WI38 (cell line): Measurements from ENCODE around the gene STH.

ENCODE experiments used
- H3K4me3 ChIP-seq: 2 replicates; pipeline ENCODE4 v1.5.1; 2011; ENCODE audit warnings: low read depth, mild to moderate bottlenecking, control low read depth, low read length
- TF ChIP-seq, protein P1 (sequence below): IDR thresholded peaks from 2 replicates; pipeline ENCODE4 v1.5.1; 2012; ENCODE audit warnings: low read depth, mild to moderate bottlenecking, control low read depth, low read length

The STH gene

GRCh38 chr17:46047398-46047797 lies 48.3 kb downstream of the STH start:
- TF ChIP-seq, protein P1, sequence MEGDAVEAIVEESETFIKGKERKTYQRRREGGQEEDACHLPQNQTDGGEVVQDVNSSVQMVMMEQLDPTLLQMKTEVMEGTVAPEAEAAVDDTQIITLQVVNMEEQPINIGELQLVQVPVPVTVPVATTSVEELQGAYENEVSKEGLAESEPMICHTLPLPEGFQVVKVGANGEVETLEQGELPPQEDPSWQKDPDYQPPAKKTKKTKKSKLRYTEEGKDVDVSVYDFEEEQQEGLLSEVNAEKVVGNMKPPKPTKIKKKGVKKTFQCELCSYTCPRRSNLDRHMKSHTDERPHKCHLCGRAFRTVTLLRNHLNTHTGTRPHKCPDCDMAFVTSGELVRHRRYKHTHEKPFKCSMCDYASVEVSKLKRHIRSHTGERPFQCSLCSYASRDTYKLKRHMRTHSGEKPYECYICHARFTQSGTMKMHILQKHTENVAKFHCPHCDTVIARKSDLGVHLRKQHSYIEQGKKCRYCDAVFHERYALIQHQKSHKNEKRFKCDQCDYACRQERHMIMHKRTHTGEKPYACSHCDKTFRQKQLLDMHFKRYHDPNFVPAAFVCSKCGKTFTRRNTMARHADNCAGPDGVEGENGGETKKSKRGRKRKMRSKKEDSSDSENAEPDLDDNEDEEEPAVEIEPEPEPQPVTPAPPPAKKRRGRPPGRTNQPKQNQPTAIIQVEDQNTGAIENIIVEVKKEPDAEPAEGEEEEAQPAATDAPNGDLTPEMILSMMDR = no peak
- H3K4me3 ChIP-seq = no peak overlapping the region

- TF ChIP-seq, protein P1 = no peak
- no peak overlapping the region for H3K4me3 ChIP-seq
Measured at GRCh38 chr17:46047856-46048255, 48.8 kb downstream of the STH start.
